ENCODE results near the gene TMEM255B.

TMEM255B gene

GRCh38 chr13:113849546-113849945 is 90.5 kb downstream of the TMEM255B start:
- DNase-seq (ENCODE audit: low spot score), result no peak

GRCh38 chr13:113849981-113850721 is 91.1 kb downstream of the TMEM255B start:
- no peak for DNase-seq (ENCODE audit: low spot score)

- DNase-seq (ENCODE audit: low spot score), result no peak
Observed at GRCh38 chr13:113850722-113851479, 91.9 kb downstream of the TMEM255B start.

GRCh38 chr13:113851480-113851803 is 92.4 kb downstream of the TMEM255B start:
- no peak for DNase-seq (ENCODE audit: low spot score)

GRCh38 chr13:113851826-113852535 is 93.0 kb downstream of the TMEM255B start:
- no peak for DNase-seq (ENCODE audit: low spot score)

GRCh38 chr13:113852536-113853517 is 93.8 kb downstream of the TMEM255B start:
- no peak for DNase-seq (ENCODE audit: low spot score)

GRCh38 chr13:113853518-113854237 is 94.7 kb downstream of the TMEM255B start:
- DNase-seq (ENCODE audit: low spot score), result no peak

GRCh38 chr13:113854238-113855011 is 95.4 kb downstream of the TMEM255B start:
- DNase-seq (ENCODE audit: low spot score), result no peak

GRCh38 chr13:113855012-113855921 is 96.2 kb downstream of the TMEM255B start:
- DNase-seq (ENCODE audit: low spot score), result no peak

- no peak for DNase-seq (ENCODE audit: low spot score)
Observed at GRCh38 chr13:113855931-113856715, 97.1 kb downstream of the TMEM255B start.

GRCh38 chr13:113856716-113857065 is 97.7 kb downstream of the TMEM255B start:
- peak; percentile 24 for DNase-seq (ENCODE audit: low spot score)

- DNase-seq (ENCODE audit: low spot score), result peak; percentile 26
Observed at GRCh38 chr13:113857531-113858195, 98.6 kb downstream of the TMEM255B start.

GRCh38 chr13:113859311-113860050 is 100.5 kb downstream of the TMEM255B start:
- no peak for DNase-seq (ENCODE audit: low spot score)

- DNase-seq (ENCODE audit: low spot score), result no peak
Observed at GRCh38 chr13:113860051-113860664, 101.1 kb downstream of the TMEM255B start.

- no peak for DNase-seq (ENCODE audit: low spot score)
Observed at GRCh38 chr13:113860665-113861432, 101.8 kb downstream of the TMEM255B start.

All from COLO829 (cell line).